Measurements from ENCODE around the gene DTYMK.

Gene DTYMK

DNA sequence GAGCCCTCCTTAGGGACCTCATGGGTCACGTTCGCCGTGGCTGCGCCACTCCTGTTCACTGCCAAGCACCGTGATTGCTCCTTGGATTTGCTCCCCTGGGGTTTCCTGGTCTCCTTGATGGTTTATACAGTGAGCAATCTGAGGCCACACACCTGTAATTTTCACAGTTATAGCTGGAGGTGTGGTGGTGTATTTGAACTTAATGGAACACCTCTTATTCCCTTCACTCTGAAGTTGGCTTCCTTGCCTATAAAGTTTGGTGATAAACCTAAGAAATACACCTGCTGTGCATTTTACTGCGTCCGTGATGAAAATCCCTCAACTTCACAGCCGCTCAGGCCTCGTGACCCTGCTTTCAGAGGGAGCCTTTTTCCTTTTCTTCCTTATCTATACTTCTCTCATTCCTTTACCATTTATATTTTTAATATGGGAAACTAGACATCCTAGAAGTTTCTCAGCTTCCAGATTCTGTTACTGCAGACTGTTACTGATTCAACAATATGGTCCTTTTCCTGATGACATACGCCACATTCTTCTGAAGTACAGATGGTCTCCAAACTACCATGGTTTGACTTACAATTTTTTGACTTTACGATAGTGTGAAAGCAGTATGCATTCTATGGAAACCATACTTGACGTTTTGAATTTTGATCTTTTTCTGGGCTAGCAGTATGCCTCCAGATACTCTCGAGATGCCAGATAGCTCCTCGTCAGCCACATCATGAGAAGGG lies 40.5 kb downstream of the DTYMK start:
- no peak for DNase-seq

GRCh38 chr2:241645056-241645914 lies 41.3 kb downstream of the DTYMK start:
- no peak for DNase-seq

GRCh38 chr2:241641631-241642030 lies 45.0 kb downstream of the DTYMK start:
- peak; percentile 45 to 61 (median 49) for DNase-seq

DNA sequence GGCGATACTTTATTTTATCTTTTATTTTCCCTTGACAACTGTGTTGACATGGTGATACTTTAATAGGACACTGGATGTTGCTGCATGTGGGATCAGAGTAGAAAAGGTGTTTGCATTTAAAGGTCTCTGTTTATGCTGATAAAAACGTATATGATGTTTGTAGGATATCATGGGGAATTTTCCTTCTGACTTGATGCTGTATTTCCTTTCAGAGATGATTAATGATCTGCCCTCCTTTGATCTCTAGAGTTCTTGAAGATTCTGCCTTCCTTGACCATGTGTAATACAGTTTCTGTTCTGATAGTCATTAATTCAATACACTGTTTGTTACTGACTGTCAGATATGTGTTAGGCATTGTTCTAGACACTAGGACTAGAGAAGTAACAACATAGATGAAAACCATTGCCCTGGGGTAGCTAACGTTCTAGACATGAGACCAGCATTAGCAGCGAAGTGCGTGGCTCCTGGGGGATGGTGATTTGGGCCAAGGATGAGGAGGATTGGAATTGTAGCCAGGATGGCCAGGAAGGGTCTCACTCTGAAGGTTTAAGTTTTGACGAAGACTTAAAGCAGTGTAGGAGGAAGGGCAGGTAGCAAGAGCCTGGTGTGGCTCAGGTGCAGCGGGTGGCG lies 46.3 kb downstream of the DTYMK start:
- no peak for DNase-seq

DNA sequence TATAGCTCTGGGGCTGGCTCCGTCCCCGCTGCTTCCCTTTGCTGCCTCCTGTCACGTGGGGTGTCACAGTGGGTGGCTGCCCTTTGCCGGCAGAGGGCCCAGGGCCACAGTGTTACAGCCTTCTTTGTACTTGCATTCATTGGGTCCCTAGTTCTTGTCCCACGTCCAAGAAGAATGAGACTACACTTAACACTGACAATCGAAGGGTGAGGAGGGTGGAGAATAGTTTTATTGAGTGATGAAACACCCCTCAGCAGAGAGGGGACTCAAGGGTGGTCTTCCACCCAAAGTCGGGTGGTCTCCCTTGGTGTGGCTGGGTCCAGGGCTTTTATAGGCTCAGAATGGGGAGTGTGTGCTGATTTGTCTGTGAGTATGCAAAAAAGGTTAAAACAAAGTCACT lies 47.2 kb downstream of the DTYMK start:
- DNase-seq: no peak

DNA sequence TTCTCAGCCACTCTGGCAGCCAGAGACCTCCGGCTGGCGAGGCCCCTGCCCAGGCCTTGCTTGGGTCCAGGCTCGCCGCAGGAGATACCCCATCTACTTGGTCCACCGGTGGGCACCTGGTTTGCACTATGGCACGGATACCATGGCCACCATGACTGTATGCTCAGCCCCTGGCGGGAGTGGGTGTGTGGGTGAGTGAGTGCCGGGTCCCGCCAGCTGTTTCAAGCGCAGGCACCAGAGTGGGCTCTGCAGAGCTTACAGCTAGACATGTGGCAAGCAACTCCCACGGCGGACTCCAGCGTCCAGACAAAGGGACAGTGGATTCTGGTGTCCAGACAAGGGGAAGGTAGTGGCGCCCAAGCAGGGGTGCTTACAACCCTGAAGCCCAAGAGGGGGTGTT lies 47.7 kb downstream of the DTYMK start:
- DNase-seq: no peak

DNA sequence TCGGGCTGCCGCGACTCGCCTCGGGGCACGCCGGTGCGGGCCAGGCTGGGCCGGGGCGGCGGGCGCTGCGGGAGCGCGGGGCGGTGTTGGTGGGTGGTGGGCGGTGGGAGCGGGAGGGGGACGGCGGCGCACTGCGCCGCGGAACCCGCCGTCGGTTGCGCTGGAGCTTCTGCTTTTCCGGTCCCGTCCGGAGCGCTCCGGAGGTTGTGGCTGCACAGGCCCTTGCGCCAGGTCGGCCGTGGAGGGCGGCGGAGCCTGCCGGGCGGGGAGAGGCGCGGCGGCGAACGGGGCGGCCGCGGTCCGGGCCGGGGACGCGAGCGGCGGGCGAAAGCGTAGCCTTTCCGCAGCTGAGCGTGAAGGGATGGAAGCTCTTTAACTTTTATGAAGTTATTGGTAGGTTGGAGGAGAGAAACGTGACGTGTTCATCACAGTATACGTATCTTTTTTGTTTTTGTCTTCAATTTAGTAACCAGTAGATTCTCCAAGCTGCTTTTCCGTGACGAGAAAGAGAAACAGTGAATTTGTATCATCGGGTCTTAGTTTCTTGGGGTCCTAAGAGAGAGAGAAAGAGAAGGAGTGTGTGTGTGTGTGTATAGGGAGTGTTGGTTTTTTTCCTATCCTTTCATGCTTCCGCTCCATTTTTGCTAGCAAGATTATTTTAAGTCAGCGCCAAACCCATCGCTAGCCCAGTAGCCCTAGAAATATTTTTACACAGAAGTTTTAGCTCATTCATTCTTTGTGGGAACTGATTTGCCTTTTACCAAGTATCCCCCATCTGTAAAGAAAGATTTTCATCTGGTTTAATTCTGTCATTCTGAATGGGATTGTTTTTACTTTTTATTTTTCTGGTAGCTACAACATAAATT lies 48.6 kb downstream of the DTYMK start:
- DNase-seq: peak; percentile 65 to 80 (median 68)

DNA sequence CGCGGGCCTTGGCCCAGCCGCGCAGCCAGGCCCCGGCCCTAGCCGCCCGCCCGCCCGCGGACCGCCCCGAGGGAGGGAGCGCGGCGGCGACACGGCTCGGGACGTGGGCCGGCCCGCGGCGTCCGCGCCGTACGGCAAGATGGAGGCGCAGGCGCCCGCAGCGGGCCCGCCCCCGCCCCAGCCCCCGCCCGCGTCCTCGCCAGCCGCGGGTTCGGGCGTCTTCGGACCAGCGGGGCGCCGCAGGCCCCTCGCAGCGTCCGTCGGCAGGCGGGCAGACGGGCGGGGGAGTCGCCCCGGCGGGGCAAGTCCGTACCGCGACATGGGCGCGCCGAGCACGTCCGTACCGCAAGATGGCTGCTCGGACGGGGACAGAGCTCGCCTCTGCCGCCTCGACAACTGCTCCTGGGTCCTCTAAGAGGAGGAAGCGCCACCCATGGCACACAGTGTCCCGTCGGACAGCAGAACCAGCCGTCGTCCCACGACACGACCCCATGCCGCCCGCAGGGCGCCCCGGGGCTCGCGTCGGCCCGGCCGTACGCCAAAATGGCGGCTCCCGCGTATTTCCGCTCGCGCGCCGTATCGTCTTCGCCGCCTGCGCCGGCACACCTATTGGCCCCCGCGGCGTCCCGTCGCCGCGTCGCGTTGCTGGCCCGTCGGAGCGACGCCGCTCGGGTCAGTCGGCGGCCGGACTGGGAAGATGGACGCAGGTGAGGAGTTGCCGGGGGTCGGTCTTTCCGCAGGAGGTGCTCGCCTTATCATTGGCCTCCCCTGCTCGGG lies 49.4 kb downstream of the DTYMK start, which contains the start of the genes ATG4B and THAP4:
ATG4B (plus strand) TSS at position 676 of the 777 bp plus-strand sequence; CDS start at position 698, 22 bp downstream.
THAP4 (minus strand) TSS at position 141 of the 777 bp plus-strand sequence. CDS start 141 bp downstream, outside the sequence.
- peak; percentile 89 to 96 (median 93) for DNase-seq

DNA sequence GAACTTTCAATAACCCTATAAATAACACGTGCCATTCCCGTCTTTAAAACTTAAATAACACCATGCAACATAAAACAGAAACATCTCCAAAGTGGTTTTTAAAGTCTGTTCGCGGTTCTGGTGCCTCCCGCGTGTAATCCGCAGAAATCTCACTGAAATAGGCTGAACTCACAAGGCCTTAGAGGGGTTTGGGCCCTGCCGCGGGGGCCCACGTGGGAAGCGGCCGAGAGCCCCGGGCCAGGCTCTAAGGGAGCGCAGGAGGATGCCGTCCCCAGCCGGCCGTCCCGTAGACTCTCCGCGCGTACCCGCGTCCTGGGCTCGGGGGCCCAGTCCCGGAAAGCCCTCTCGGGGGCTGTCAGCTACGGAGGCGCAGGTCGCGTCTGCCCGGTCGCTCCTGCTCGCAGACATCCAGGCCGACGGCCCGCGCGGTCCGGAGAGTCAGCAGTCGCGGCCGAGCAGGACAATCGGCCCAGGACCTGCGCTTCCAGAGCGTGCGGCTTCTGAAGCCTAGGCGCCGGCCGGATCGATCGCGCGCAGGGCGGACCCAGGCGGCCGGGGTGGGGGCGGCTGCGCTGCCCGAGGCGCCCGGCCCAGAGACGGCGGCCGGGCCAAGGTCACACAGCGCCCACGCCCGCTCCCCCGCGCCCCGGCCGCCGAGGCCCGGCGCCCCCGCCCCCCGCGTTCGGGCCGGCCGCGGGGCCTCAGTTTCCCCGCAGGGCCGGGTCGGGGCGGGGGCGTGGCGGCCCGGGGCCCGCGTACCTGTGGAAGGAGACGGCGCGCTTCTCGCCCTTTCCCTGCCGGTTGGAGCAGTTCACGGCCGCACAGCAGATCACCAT lies 50.2 kb downstream of the DTYMK start:
- DNase-seq: peak; percentile 28 to 67 (median 51)

DNA sequence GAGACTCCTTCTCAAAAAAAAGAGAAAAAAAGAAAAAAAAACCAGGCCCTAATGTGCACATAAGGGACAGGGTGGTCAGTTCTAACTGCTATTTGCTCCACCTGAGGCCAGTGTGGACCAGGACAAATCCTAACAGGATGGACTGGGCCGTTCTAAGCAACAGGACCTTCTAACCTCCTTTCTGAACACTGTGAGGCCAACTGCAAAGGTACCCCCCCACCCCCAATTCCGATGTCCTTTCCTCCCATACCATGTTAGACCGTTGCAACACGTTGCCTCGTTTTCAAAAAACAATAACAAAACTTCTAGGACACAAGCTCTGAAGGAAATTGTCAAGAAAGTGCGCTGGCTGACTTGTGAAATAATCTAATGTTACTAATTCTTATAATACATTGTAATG lies 50.9 kb downstream of the DTYMK start:
- no peak for DNase-seq

- no peak for DNase-seq
Observed at GRCh38 chr2:241633561-241633960, 53.1 kb downstream of the DTYMK start.

- DNase-seq: no peak
Observed at GRCh38 chr2:241632478-241633325, 53.9 kb downstream of the DTYMK start.

DNA sequence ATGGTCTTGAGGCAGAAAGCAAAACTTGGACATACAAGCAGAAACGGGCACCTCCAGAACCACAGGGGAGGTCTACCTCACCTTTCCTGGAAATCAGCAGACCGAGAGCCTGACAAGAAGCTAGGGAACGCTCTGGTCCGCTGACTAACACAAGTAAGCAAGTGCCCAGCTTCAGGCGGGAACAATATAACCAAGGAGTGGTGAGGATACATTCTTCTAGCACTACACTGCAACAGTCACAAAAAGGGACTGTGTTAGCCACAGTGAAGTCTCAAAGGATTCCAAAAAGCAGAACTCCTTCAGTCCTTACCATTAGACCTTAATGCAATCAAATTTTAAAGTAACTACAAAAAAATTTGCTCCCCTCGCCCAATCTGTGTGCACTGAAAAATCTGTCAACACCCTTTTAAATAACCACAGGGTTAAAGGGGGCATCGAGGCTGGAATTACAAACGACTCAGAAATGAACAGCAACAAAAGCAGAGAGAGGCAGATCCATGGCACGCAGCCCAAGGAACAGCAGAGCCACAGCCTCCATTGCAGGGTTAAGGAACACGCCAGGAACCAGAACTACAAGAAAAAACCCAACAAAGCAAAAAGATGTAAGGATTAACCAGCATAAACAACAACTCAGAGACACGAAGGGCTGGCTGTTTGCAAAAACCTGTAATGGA lies 56.7 kb downstream of the DTYMK start:
- DNase-seq: no peak

GRCh38 chr2:241627675-241628074 lies 58.9 kb downstream of the DTYMK start:
- no peak for DNase-seq
